ENCODE results near the gene KIF21B. TPM values are rescaled to one million over a fixed set of nuclear protein-coding genes. Genes with fewer than 3 reads are reported as not detected.

Gene KIF21B
- total and polyA plus RNA-seq, 9 of the 15 experiments (the other 6 are each of a cell fraction or from before 2014, with no cell fraction given), result 0.46 to 13.4 (median 5.9) TPM

- H3K9me3 ChIP-seq (replicated peaks; ENCODE audit: control insufficient read depth, insufficient read depth, low read depth, low read length), result no peaks in the 10 kb centered on the region
- no peak for ATAC-seq
- H3K27me3 ChIP-seq (ENCODE audit: control insufficient read depth in 2 of 2, insufficient read depth in 2 of 2, low read length in 2 of 2), result no peaks in the 10 kb centered on the region; a peak in 1 of 5 replicates
- no peak overlapping the region for H2AFZ ChIP-seq (ENCODE audit: low read depth, low read length)
- FAIRE-seq, result no peak
- peaks cover 7% of the 10 kb centered on the region for H3K9me1 ChIP-seq (ENCODE audit: control insufficient read depth, insufficient read depth, low read length)
- TF ChIP-seq TOE1 (IDR thresholded peaks at IDR 0.05; ENCODE audit: borderline replicate concordance) (no peak), TOE1 (CRISPR knock-in tag; IDR thresholded peaks at IDR 0.05; ENCODE audit: borderline replicate concordance, low read depth) (no peak), ZKSCAN1 (IDR thresholded peaks at IDR 0.05; ENCODE audit: low read depth, low read length) (no peak), RBM15 (IDR thresholded peaks at IDR 0.05; ENCODE audit: insufficient read depth, low read length) (no peak), ZBTB17 (CRISPR knock-in tag; IDR thresholded peaks at IDR 0.05) (no peak), CAMTA2 (CRISPR knock-in tag; conservative IDR thresholded peaks at IDR 0.05) (no peak), RFX1 (IDR thresholded peaks at IDR 0.05) (no peak), ZNF274 (IDR thresholded peaks at IDR 0.05; ENCODE audit: borderline replicate concordance, low read depth, low read length) (no peak), ZNF699 (CRISPR knock-in tag; IDR thresholded peaks at IDR 0.05; ENCODE audit: insufficient replicate concordance) (no peak), NFYB (IDR thresholded peaks at IDR 0.05; ENCODE audit: extremely low read depth, insufficient read length) (no peak), HDGF (IDR thresholded peaks at IDR 0.05) (no peak), HEY1 (CRISPR knock-in tag; IDR thresholded peaks at IDR 0.05; ENCODE audit: borderline replicate concordance) (no peak), NR2F6 (CRISPR knock-in tag; IDR thresholded peaks at IDR 0.05) (no peak), ZNF75A (CRISPR knock-in tag; IDR thresholded peaks at IDR 0.05) (no peak), ATF7 (IDR thresholded peaks at IDR 0.05) (no peak), TEAD1 (CRISPR knock-in tag; IDR thresholded peaks at IDR 0.05) (no peak)
- TF ChIP-seq, protein P1, sequence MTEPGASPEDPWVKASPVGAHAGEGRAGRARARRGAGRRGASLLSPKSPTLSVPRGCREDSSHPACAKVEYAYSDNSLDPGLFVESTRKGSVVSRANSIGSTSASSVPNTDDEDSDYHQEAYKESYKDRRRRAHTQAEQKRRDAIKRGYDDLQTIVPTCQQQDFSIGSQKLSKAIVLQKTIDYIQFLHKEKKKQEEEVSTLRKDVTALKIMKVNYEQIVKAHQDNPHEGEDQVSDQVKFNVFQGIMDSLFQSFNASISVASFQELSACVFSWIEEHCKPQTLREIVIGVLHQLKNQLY (CRISPR knock-in tag; conservative IDR thresholded peaks at IDR 0.05), result no peak
- ChIA-PET POLR2A (interaction anchor here (0.6 to 2.0 kb wide), 7 partner anchors 11 to 706 kb away, joined by 3 to 12 read pairs (median 3); no protein-coding TSS in a partner anchor), CTCF (ENCODE audit: low intra/inter-chr PET ratio) (no interaction called here)
- DNase-seq (ENCODE audit: extremely low read depth in 1 of 4, low spot score in 3 of 4), result no peak
- peaks cover 15% of the 10 kb centered on the region for H3K79me2 ChIP-seq (ENCODE audit: control insufficient read depth, insufficient read depth, low read length)
- no peaks in the 10 kb centered on the region for H3K36me3 ChIP-seq (ENCODE audit: control insufficient read depth, insufficient read depth, low read length)
- in situ Hi-C loops (cut with MboI) (no loop called here), intact Hi-C loops (cut with micrococcal nuclease) (loop anchor here (5.0 kb wide), 1 partner anchor 400 kb away; the partner anchor contains the start of gene KIF14)
- H3K4me3 ChIP-seq, result no peak overlapping the region
- TSS peak; percentile 66 for BruUV-seq (replicated peaks)
- 68% methylated on average over 7 of the region's 7 CpGs for WGBS (ENCODE audit: insufficient coverage, low coverage, missing lambda C conversion rate)
- H3K9ac ChIP-seq (ENCODE audit: insufficient read depth in 1 of 2, low read depth in 2 of 2, low read length in 2 of 2), result peak overlapping the region in 1 of 2 experiments; percentile 42; a peak in 1 of 4 replicates
- peak overlapping the region; percentile 83 for H3K4me2 ChIP-seq (ENCODE audit: insufficient read depth, low read length)
- H3K4me1 ChIP-seq (replicated peaks in 1 of 2; ENCODE audit: control insufficient read depth in 2 of 2, insufficient read depth in 2 of 2, low read length in 2 of 2), result peaks cover 61 to 86% of the 10 kb centered on the region in 2 experiments
- H4K20me1 ChIP-seq (replicated peaks; ENCODE audit: control insufficient read depth, insufficient read depth, low read length), result no peaks in the 10 kb centered on the region; the same call in 1 of the 2 replicates
- no peak overlapping the region for H3K27ac ChIP-seq (ENCODE audit: extremely low read depth, low read depth, low read length)
Measured at GRCh38 chr1:201021630-201022492, 1.7 kb downstream of the KIF21B start.
